ENCODE data around the gene CAMK1D.
A peak's percentile ranks its signal among the peaks of the same experiment; 100 is the strongest.

The CAMK1D gene

DNA sequence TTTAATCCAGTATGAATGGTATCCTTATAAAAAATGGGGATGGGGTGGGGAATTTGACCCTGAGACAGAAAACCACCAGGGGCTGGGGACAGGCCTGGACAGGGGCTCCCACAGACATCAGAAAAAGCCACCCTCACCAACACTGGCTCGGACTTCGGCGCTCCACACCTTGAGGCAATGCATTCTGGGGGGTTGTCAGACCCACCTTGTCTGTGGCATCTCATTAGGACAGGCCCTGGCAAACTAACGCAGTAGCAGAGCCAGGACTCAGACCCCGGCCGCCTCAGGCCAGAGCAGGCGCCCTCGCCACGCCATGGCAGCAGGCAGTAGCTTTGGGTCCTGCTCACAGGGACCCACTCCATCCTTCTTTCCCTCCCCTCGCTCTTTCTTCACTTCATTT lies 492.1 kb downstream of the CAMK1D start:
- H3K27ac Mint-ChIP-seq: peak overlapping the region in 2 of 3 experiments; percentile 85 to 87
- H3K4me1 Mint-ChIP-seq: peaks cover 58% of the 10 kb centered on the region
- no peaks in the 10 kb centered on the region for H3K36me3 Mint-ChIP-seq (ENCODE audit: low read depth)
- H3K27me3 Mint-ChIP-seq (ENCODE audit: low read depth): no peaks in the 10 kb centered on the region
- no peaks in the 10 kb centered on the region for H3K9me3 Mint-ChIP-seq
- H3K4me3 Mint-ChIP-seq: peak overlapping the region in 1 of 3 experiments; percentile 1
- TF ChIP-seq, protein P1, sequence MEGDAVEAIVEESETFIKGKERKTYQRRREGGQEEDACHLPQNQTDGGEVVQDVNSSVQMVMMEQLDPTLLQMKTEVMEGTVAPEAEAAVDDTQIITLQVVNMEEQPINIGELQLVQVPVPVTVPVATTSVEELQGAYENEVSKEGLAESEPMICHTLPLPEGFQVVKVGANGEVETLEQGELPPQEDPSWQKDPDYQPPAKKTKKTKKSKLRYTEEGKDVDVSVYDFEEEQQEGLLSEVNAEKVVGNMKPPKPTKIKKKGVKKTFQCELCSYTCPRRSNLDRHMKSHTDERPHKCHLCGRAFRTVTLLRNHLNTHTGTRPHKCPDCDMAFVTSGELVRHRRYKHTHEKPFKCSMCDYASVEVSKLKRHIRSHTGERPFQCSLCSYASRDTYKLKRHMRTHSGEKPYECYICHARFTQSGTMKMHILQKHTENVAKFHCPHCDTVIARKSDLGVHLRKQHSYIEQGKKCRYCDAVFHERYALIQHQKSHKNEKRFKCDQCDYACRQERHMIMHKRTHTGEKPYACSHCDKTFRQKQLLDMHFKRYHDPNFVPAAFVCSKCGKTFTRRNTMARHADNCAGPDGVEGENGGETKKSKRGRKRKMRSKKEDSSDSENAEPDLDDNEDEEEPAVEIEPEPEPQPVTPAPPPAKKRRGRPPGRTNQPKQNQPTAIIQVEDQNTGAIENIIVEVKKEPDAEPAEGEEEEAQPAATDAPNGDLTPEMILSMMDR (IDR thresholded peaks at IDR 0.05; ENCODE audit: unreplicated experiment in 3 of 3): no peak

DNA sequence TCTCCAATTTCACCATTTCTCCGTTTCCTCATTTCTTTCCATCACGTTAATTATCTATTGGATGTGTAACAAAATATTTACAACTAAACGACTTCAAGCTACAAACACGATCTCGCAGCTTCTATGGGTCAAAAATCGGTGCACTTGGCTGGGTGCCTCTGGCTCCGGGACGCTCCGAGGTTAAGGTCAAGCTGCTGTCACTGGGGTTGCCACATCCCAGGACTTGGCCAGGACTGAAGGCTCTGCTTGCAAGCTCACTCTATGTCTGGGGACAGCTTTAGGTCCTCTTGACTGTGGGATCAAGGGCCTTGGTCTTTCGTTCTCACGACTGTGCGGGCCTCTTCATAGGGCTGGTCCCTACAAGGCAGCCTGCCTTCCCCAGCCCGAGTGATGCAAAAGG lies 492.5 kb downstream of the CAMK1D start:
- H3K36me3 Mint-ChIP-seq (ENCODE audit: low read depth): no peaks in the 10 kb centered on the region
- TF ChIP-seq, protein P1 (IDR thresholded peaks at IDR 0.05; ENCODE audit: unreplicated experiment in 3 of 3): no peak
- no peaks in the 10 kb centered on the region for H3K27me3 Mint-ChIP-seq (ENCODE audit: low read depth)
- H3K4me3 Mint-ChIP-seq: peak overlapping the region in 1 of 3 experiments; percentile 1
- peaks cover 60% of the 10 kb centered on the region for H3K4me1 Mint-ChIP-seq
- no peaks in the 10 kb centered on the region for H3K9me3 Mint-ChIP-seq
- peak overlapping the region in 2 of 3 experiments; percentile 85 to 87 for H3K27ac Mint-ChIP-seq

DNA sequence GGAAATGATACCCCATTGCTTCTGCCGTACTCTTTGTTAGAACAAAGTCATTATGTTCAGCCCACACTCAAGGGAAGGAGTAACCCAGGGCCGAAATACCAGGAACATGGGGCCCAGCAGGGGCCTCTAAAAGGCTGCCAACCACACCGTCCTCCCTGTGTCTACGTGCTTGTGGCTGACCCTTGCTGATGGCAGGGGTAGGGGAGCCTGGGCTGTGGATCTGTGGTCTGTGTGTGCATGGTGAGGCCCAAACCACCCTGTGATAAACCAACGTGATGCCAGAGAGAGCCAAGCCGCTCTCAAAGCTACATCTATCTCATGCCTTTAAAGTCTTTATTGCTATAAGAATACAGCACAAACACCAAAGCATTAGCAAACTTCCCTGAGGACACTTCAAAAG lies 493.0 kb downstream of the CAMK1D start:
- Mint-ChIP-seq H3K36me3 (ENCODE audit: low read depth) (no peaks in the 10 kb centered on the region), H3K27ac (peak overlapping the region in 2 of 3 experiments; percentile 85 to 95), H3K27me3 (ENCODE audit: low read depth) (no peaks in the 10 kb centered on the region), H3K9me3 (no peaks in the 10 kb centered on the region), H3K4me1 (peaks cover 64% of the 10 kb centered on the region), H3K4me3 (no peak overlapping the region)
- TF ChIP-seq, protein P1 (IDR thresholded peaks at IDR 0.05; ENCODE audit: unreplicated experiment in 3 of 3): no peak

DNA sequence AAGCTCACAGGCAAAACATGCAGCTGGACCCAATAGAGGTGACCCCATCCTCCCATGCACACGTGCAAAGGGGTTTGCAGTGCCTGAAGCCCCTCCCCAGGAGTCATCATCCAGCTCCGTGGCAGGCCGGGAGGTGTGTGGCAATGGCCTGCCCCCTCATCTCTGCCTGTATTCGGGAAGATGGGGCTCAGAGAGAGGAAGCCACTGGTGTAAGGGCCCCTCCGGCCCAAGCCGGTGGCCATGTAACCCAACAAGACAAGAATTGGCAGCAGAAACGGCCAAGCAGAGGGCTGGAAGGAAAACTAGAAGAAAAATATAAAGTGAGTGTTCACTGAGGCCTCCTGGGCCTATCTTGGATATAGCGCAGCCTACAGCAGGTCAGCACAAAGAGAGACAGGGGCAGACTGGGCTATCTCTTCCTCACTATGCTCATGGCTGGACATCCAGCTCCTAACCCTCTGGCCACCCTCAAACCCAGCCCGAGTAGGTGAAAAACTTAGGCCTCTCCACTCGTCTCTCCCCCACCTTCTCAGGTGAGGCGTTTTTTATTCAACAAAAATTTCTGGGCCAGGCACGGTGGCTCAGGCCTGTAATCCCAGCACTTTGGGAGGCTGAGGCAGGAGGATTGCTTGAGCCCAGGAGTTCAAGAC lies 494.1 kb downstream of the CAMK1D start:
- H3K27me3 Mint-ChIP-seq (ENCODE audit: low read depth): no peaks in the 10 kb centered on the region
- TF ChIP-seq, protein P1 (IDR thresholded peaks at IDR 0.05; ENCODE audit: unreplicated experiment in 3 of 3): no peak
- H3K4me3 Mint-ChIP-seq: no peak overlapping the region
- H3K4me1 Mint-ChIP-seq: peaks cover 63% of the 10 kb centered on the region
- peak overlapping the region in 2 of 3 experiments; percentile 94 to 96 for H3K27ac Mint-ChIP-seq
- no peaks in the 10 kb centered on the region for H3K9me3 Mint-ChIP-seq
- no peaks in the 10 kb centered on the region for H3K36me3 Mint-ChIP-seq (ENCODE audit: low read depth)

DNA sequence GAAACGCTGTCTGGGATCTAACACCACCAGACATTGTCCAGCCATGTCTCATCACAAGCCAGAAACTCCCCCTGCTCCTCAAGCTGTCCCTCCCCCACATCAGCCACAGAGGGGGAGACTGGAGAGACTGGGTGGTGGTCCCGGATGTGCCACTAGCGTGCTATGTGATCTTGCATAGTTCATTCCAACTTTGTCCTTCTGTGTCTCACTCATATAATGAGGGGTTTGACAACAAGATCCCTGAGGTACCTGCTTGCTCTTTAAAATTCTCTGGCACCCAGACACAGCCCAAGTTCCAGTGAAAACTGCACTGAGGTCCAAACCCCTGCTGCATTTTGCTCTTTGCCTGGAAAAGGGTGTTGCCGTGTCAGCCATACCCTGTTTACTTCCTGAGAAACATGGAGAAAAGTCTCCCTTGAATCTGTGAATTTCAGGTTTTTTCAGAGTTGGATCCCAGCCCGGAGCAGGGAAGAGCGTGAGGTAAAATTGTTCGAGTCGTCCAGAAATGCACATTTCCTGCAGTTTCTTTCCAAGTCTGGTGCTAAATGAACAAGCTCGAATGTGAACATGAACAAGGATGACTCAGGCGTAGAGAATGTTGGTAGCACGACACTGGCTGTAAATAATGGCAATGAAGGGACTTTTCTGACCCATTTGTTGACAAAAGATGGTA lies 495.6 kb downstream of the CAMK1D start:
- peak overlapping the region; percentile 94 to 96 (median 96) for H3K27ac Mint-ChIP-seq
- peaks cover 69% of the 10 kb centered on the region for H3K4me1 Mint-ChIP-seq
- no peaks in the 10 kb centered on the region for H3K27me3 Mint-ChIP-seq (ENCODE audit: low read depth)
- H3K36me3 Mint-ChIP-seq (ENCODE audit: low read depth): no peaks in the 10 kb centered on the region
- H3K9me3 Mint-ChIP-seq: no peaks in the 10 kb centered on the region
- TF ChIP-seq, protein P1 (IDR thresholded peaks at IDR 0.05; ENCODE audit: unreplicated experiment in 3 of 3): no peak
- H3K4me3 Mint-ChIP-seq: peak overlapping the region; percentile 4 to 41 (median 16)
